ENCODE data around the gene PCSK6.

PCSK6 gene

DNA sequence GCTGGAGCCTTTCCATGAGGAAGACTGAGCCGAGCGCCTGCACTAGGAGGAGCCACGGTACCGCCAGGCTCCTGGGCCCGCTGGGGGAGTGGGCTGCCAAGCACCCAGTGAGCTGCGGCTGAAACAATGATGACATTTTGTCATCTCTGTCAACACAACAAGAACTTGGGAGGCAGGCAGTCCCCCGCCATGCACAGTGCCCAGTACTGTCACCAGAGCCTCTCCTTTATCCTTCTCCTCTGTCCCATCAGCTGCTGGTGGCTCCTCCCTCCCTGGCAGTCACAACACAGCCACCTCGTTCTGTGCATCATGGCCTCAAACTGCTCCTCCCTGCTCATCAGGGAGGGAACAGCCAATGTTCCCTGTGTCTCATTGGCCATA lies 34.0 kb upstream of the PCSK6 start:
- in situ Hi-C loops (cut with HindIII; ENCODE audit: low sequenced_read_pairs), result no loop called here

DNA sequence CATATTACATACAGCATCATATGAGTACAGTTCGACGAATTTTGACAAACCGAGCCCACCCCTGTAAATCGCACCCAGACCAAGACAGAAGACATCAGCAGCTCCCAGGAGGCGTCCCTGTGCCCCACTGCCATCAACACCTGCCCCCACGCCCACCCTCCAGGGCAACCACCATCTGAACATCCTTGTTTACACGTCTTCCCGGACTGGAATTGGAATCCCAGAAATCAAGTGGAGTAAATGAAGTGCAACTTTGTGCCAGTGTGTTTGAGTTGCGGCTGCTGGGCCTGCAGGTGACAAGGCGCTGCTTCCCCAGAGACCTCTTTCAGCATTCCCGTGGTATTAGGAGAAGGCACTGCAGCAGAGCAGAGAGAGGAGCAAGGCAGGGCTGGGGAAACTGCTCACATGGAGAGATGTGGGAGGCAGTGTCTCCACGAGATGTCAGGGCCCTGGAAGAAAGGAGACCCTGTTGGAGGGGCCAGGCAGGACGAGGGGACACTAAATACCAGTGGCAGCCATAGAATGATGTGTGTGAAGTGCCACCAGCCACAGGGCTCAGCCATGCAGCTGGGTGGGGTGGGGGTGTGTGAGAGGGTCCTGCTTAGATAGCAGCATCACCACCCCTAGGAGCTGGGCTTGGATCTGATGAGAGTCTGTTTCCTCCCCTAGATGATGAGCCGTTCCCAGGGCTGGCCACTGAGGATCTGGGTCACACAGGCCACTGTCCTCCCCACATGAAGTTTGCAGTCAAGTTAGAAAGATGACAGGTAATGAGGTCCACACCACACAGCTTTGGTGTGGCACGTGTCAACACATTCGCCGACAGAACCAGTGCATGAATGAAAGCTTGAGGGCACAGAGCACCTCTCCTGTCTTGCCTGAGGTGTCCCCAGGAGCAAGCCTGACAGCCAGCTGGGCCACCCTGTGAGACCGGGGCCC lies 33.4 kb upstream of the PCSK6 start:
- in situ Hi-C loops (cut with HindIII; ENCODE audit: low sequenced_read_pairs), result no loop called here

DNA sequence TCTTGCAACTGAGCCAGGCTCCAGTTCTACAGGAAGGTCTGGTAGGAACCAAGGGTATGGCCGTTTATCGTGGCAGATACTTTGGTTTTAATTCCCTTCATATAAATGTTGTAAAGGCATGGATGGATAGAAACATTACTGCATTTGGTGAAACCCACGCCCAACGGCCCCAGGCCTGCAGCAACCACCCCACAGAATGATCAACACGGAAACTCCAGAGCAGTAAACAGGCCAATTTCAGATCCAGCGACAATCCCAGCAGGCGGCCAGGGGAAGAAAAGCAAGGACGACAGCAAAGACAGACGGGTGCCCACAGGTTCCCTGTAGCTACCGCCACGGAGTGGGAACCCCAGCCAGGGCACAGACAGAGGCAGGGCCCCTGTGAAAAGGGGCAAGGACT lies 32.6 kb upstream of the PCSK6 start:
- in situ Hi-C loops (cut with HindIII; ENCODE audit: low sequenced_read_pairs), result no loop called here

DNA sequence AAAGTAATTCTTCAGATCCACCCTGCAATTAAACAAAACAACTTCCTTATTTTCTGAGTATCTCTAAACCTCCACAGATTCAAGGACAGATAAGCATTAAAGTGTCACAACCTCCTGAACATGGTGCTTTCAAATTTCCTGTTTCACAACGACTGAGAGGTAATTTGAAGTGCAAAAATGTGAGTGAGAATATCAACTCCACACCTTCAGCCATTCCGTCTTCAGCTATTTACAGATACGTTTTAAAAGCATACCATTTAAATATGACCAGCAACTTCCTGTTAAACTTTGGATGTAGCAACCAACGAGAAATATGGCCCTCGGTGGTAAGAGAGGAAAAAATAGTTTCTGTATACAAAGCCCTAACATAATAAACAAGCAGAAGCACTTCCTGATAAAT lies 32.1 kb upstream of the PCSK6 start:
- in situ Hi-C loops (cut with HindIII; ENCODE audit: low sequenced_read_pairs), result no loop called here

DNA sequence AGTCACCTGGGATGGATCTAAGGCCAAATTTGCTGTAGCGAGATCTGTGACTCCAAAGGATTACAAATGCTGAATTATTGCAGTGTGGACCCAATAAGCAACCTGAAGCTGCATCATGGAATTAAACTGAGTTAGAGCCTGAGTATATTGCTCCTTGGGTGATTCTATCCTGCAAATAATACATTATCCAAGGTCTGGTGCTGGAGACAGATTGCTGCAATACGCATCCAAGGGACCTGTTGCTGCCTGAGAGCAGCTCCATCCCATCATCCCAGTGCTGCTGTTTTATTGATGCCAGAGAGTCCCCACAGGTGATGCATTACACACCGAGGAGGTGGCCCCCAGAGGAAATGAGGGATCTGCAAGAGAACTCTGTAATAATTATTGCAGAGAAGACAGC lies 31.6 kb upstream of the PCSK6 start:
- in situ Hi-C loops (cut with HindIII; ENCODE audit: low sequenced_read_pairs), result no loop called here

DNA sequence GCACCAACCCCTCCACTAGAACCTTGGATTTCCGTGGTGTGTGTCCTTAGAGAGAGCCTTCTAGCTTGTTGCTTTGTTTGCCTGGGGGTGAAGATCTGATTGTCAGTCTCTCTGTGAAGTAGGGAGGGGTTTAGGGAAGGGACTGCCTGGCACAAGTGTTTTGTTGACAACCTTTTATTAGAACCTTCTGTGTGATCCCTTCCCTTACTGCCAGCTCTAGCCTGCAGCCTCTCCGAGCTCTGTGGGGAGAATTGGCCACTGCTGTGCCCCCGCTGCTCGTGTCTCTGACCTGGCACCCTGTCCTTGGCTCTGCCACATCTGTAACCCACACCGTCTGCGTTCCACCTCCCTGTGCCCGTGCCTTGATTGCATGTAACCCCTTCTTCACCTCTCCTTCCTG lies 30.9 kb upstream of the PCSK6 start:
- in situ Hi-C loops (cut with HindIII; ENCODE audit: low sequenced_read_pairs), result no loop called here

DNA sequence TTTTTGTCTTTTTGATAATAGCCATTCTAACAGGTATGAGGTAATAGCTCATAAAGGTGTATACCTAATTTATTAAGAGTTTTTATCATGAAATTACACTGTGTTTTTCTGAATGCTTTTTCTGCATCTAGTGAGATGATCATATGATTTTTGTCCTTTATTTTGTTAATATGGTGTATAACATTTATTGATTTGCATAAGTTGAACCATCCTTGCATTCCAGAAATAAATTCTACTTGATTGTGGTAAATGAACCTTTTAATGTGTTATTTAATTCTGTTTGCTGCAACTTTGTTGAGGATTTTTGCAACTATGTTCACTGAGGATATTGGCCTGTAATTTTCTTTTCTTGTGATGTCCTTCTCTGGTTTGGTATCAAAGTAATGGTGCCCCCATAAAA lies 28.0 kb upstream of the PCSK6 start:
- in situ Hi-C loops (cut with HindIII; ENCODE audit: low sequenced_read_pairs), result loop anchor here (10.0 kb wide), 1 partner anchor 47 kb away; no protein-coding TSS in a partner anchor

DNA sequence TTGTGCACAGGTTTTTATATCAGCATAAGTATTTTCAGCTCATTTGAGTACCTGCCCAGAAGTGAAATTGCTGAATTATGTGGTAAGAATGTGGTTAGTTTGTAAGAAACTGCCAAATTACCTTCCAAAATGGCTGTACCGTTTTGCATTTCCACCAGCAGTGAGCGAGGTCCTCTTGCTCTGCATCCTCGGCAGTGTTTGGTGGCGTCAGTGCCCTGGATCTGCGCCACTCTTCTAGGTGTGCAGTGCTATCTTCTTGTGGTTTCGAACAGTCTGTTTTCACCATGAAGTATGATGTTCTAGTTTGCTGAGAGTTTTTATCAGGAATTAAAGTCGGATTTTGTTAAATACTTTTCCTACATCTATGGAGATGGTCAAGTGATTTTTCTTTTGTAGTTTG lies 24.8 kb upstream of the PCSK6 start:
- in situ Hi-C loops (cut with HindIII; ENCODE audit: low sequenced_read_pairs), result loop anchor here (10.0 kb wide), 1 partner anchor 50 kb away; no protein-coding TSS in a partner anchor

DNA sequence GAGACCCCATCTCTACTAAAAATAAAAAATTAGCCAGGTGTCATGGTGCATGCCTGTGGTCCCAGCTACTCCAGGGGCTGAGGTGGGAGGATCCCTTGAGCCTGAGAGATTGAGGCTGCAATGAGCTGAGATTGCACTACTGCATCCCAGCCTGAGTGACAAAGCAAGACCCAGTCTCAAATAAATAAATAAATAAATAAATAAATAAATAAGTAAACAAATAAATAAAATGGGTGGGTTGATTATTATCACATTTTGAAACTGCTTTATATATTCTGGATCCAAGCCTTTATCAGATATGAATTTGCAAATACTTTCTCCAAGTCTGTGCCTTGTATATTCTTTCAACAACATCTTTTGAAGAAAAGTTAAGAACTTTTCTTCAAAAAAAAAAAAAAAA lies 22.2 kb upstream of the PCSK6 start:
- in situ Hi-C loops (cut with HindIII; ENCODE audit: low sequenced_read_pairs), result loop anchor here (10.0 kb wide), 1 partner anchor 53 kb away; no protein-coding TSS in a partner anchor

DNA sequence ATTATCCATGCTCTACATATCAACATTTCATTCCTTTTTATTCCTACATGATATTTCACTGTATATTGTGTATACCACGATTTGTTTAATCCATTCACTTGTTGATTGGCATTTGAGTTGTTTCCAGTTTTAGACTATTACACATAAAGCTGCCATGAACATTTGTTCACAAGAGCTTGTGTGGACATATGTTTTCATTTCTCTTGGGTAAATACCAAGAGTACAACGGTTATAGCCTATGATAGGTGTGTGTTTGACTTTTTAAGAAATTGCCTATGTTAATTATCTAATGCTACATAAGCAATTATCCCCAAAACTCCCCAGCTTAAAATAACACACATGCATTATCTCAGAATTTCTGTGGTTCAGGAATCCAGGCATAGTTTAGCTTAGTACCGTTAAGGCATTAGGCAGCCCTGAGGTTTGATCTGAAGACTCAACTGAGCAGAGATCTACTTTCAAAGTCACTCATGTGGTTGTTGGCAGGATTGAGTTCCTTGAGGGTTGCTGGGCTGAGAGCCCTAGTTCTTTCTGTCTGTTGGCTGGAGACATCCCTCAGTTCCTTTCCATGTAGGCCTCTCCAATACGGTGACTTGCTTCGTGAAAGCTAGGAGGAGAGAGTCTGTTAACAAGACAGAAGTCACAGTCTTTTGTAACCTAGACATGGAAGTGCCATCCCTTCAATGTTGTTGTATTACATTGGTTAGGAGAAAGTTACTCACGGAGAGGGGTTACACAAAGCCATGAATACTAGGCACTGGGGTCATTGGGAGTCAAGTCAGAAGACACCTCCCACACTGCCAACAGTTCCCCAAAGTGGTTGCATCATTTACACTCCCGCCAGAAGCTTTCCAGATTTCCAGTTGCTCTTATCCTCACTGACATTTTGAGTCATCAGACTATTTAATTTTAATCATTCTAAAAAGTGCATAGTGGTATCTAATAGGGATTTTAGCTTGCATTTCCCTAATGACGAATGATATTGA lies 21.0 kb upstream of the PCSK6 start:
- in situ Hi-C loops (cut with HindIII; ENCODE audit: low sequenced_read_pairs), result loop anchor here (10.0 kb wide), 1 partner anchor 54 kb away; no protein-coding TSS in a partner anchor

DNA sequence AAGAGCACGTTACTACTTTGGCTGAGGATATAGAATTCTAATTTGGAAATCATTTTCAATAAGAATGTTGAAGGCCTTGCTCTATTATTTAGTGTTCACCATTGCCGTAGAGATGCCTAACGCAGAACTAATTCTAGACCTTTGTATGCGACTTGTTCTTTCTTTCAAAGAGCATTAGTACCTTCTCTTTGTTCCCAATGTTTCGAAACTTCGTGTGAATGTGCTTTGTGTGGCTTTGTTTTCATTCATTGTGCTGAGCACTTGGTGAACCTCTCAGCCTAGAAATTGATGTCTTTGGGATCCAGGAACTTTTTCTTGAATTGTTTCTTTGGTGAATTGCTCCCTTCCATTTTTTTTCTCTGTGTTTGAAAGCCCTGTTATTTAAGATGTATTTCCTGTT lies 19.8 kb upstream of the PCSK6 start:
- in situ Hi-C loops (cut with HindIII; ENCODE audit: low sequenced_read_pairs), result no loop called here

DNA sequence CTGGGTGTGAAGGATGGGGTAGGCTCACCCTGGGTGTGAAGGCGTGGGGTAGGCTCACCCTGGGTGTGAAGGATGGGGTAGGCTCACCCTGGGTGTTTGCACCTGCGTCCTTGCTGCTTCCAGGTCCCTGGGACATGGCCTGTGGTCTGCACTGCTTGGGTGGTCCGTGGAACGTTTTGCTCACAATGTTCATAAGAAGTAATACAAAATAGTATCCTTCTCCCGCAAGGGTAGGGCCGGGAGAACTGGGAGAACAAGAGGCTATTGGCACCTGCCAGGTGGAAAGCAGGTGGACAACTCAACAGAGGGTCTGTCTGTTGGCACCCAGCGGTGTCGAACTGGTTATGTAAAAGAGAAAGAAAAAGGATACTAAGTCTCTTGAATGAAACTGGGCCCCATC lies 17.0 kb upstream of the PCSK6 start:
- in situ Hi-C loops (cut with HindIII; ENCODE audit: low sequenced_read_pairs), result no loop called here

DNA sequence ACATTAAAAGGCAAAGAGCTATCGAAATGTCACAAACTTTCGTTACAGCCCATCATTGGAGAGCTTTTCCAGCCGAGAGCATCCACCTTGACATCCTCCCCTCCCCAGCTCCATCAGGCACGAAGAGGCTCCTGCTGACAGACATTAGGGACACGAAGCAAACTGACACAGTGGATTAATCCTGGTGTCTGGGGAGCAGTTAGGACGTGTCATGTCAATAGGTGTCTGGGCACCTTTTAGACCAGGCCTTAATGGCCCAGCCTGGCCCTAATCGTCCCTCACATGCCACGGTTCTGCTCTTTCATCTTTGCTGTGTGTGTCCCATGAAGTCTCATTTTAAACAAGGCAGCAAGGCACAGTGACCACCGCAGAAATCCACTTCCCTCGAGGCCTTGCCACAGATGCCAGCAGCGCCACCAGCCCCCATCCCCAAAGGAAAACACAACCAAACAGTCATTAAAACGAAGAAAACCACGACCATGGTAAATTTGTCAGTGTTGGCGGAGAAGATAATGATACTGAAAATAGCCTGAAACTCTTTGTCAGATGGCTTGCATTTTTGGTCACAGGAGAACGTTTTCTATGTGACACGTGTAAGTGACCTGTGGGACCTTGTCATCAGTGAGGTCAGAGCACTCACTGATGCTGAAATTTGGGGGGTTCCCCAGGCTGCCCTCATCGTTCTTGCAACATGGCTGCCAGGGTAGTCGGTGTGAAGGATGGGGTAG lies 16.3 kb upstream of the PCSK6 start:
- in situ Hi-C loops (cut with HindIII; ENCODE audit: low sequenced_read_pairs), result no loop called here

DNA sequence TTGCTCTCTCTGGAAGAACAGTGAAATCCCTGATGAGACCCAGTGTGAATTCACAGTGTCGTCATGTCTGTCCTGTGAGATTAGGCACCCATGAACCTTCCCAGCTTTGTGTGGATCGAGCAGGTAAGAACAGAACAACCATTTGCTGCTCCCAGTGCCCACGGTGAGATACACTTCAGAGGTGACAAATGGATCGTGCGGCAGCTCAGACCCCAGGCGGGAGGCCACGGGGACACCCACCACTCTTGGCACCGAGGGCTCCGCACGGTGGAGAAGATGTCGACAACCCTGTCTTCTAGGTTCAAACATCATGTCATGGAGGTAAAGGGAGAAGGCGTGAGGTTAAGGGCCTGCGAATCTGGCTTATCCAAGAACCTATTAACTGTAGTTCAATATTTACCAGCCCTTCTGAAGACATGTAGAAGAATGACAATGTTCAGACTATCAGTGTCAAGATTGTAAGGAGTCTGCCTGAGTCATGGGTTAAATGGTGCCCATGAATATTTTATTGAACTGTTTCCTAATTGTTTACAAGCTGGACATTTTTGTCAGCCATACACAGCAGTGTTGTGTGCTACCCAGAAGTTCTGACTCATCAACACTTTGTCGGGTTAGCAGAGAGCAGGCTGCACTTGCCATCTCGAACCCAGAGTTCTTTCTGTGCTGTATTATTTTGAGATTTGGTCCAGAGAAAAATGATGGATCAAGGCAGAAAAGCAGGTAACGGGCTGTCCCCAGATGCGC lies 15.5 kb upstream of the PCSK6 start:
- in situ Hi-C loops (cut with HindIII; ENCODE audit: low sequenced_read_pairs), result no loop called here

DNA sequence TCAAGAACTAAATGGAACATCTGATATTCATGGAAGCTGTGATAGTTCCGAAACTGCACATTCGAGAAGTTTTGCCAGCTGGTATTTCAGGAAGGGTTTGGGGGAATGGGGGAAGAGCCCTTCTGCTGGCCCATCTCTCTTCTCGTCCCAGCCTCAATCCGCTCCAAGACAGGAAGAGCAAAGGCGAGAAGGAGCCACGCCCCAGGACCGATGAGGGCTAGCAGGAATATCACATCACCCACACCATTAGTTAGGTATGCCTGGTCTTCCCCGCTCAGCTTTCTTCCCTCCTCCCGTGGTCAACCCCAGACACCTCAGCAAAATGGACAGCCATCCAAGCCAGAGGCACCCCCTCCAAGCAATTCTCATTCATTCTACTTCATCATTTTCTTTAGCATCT lies 14.9 kb upstream of the PCSK6 start:
- in situ Hi-C loops (cut with HindIII; ENCODE audit: low sequenced_read_pairs), result no loop called here

DNA sequence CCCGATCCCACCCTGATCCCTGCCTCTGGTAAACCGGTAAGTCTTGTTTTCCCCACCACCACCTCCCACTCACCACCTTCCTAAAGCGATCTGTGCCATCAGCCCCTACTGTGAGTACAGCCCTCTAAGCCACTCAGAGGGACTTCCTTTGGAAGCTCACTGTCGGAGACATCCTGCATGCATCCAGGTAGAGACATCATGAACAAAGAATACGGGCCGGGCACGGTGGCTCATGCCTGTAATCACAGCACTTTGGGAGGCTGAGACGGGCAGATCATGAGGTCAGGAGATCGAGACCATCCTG lies 13.7 kb upstream of the PCSK6 start:
- in situ Hi-C loops (cut with HindIII; ENCODE audit: low sequenced_read_pairs), result no loop called here

DNA sequence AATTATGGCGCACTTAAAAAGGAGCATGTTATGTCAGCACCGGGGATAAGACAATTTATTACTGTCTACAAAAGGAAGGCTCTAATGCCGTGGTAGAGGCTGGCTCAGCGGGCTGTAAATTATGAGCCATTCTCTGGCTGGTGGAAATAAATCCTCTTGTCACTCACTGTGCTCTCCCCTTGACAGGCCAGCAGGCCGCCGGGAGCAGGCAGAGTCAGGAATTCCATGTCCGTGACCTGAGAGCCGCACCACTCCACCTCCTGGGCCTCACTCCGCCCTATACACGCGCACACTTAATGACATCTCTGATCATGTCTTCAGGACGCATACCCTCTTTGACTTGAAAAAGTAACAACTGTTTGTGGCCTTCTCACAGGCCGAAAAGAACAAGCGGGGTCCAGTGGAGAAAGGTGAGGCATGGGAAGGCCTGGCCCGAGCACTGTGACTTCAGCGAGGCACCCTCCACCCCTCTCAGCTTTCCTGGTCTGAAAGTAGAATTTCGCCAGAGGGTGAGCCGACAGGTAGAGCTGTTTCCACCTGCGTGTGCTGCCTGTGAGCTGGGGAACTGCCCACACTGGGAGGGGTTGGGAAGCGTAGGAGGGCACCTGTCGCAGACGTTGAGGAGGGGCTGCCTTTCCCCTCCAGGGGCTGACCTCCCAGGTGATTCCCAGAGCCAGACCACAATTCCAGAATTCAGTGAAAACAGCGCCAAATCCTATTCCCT lies 13.2 kb upstream of the PCSK6 start:
- in situ Hi-C loops (cut with HindIII; ENCODE audit: low sequenced_read_pairs), result no loop called here

DNA sequence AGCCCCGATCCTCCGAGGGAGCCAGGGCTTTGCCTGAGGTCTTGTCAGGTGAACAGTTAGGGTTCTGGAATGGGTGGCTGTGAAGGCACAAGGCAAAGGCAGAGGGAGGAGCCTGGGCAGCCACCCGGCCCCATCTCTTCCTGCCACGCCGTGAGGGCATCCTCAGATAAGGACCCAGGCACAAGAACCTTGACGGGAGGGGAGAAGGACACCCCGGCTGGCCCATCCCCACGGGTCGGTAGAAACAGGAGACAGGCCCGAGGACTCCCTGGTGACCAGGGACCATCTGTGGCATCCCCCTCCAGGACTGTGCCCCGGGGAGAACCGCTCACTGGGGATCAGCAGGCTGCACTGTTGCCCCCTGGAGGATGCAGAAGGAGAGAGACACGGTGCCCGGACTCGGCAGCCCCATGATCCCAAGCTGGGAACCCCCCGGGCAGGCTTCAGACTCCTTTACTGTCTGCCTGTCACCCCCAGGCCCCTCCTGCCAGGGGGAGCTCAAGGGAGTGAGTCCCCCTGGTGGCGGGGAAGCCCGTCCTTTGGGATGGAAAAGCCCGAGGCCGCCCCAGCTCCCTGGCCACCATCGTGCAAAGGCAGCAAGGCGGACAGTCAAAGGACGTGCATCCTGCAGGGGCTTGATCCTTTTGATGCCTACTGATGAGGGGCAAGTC lies 12.3 kb upstream of the PCSK6 start:
- in situ Hi-C loops (cut with HindIII; ENCODE audit: low sequenced_read_pairs), result no loop called here

DNA sequence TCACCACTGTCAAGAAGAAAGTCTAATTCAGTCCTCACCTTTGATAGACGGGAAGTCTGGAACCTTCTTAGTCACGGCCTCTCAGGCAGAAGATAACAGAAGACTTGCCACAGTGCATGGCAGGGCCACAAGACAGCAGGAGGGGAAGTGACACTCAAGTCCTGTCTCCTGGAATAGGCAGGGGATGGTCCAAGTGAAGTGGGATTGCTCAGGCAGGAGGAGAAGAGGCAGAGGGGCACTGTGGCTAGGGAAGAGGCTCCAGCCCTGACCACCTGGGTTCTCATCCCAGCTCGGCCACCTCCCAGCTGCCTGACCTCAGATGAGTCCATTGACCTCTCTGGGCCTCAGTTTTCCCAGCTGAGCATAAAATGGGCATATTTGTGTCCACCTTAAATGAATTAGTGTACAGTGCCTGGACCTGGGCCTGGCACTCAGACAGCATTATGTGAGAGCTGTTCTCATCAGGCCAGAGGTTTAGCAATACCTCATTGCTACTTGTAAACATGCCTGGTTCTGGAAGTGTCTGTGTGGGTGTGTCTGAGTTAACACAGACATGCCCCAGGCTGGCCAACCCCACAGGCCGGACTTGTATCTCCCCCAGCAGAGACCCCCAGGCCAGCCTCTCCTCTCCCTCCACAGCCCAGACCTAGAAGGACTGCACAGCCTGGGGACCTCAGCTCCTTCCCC lies 11.5 kb upstream of the PCSK6 start:
- in situ Hi-C loops (cut with HindIII; ENCODE audit: low sequenced_read_pairs), result no loop called here

All from DLD1 (cell line).